Measurements from ENCODE around the gene SOX8.

The SOX8 gene

GRCh38 chr16:981695-982144 lies at the start of gene SOX8:
Gene SOX8, plus strand, starts transcription at chr16:981770. Its CDS starts 153 bp downstream, at chr16:981923.
- Histone ChIP-seq H3K4me3 (ENCODE audit: low read length) (peak within 1 kb of the TSS; percentile 50), H3K27me3 (ENCODE audit: insufficient read depth, low read length) (peaks cover 11% of the 10 kb centered on the region), H3K36me3 (ENCODE audit: insufficient read depth, low read length) (peaks cover 12% of the 10 kb centered on the region), H2AFZ (ENCODE audit: low read depth, low read length) (no peak within 1 kb of the TSS), H3K9me3 (ENCODE audit: low read length) (no peaks in the 10 kb centered on the region), H3K4me1 (ENCODE audit: insufficient read depth, low read length) (peaks cover 42% of the 10 kb centered on the region)

- Histone ChIP-seq H3K4me3 (ENCODE audit: low read length) (no peak overlapping the region), H3K9me3 (ENCODE audit: low read length) (peaks cover 12% of the 10 kb centered on the region), H3K36me3 (ENCODE audit: insufficient read depth, low read length) (peaks cover 8% of the 10 kb centered on the region), H2AFZ (ENCODE audit: low read depth, low read length) (no peak overlapping the region), H3K27me3 (ENCODE audit: insufficient read depth, low read length) (no peaks in the 10 kb centered on the region), H3K4me1 (ENCODE audit: insufficient read depth, low read length) (no peaks in the 10 kb centered on the region)
These were observed 48.7 kb upstream of the SOX8 start for GRCh38 chr16:932831-933330.

- Histone ChIP-seq H2AFZ (ENCODE audit: low read depth, low read length) (no peak overlapping the region), H3K4me1 (ENCODE audit: insufficient read depth, low read length) (no peaks in the 10 kb centered on the region), H3K4me3 (ENCODE audit: low read length) (no peak overlapping the region), H3K27me3 (ENCODE audit: insufficient read depth, low read length) (no peaks in the 10 kb centered on the region), H3K9me3 (ENCODE audit: low read length) (peaks cover 12% of the 10 kb centered on the region), H3K36me3 (ENCODE audit: insufficient read depth, low read length) (peaks cover 8% of the 10 kb centered on the region)
These were observed 48.0 kb upstream of the SOX8 start for GRCh38 chr16:933581-933980.

- Histone ChIP-seq H3K36me3 (ENCODE audit: insufficient read depth, low read length) (peaks cover 8% of the 10 kb centered on the region), H3K9me3 (ENCODE audit: low read length) (peaks cover 10% of the 10 kb centered on the region), H3K4me1 (ENCODE audit: insufficient read depth, low read length) (no peaks in the 10 kb centered on the region), H3K4me3 (ENCODE audit: low read length) (no peak overlapping the region), H3K27me3 (ENCODE audit: insufficient read depth, low read length) (no peaks in the 10 kb centered on the region), H2AFZ (ENCODE audit: low read depth, low read length) (no peak overlapping the region)
These were observed 47.4 kb upstream of the SOX8 start for GRCh38 chr16:934178-934577.

- peaks cover 16% of the 10 kb centered on the region for H3K9me3 ChIP-seq (ENCODE audit: low read length)
- no peak overlapping the region for H2AFZ ChIP-seq (ENCODE audit: low read depth, low read length)
- H3K4me3 ChIP-seq (ENCODE audit: low read length) = no peak overlapping the region
- H3K27me3 ChIP-seq (ENCODE audit: insufficient read depth, low read length) = no peaks in the 10 kb centered on the region
- H3K4me1 ChIP-seq (ENCODE audit: insufficient read depth, low read length) = no peaks in the 10 kb centered on the region
- peaks cover 8% of the 10 kb centered on the region for H3K36me3 ChIP-seq (ENCODE audit: insufficient read depth, low read length)
These were observed 45.9 kb upstream of the SOX8 start for GRCh38 chr16:935684-936083.

GRCh38 chr16:937311-937710 lies 44.3 kb upstream of the SOX8 start:
- Histone ChIP-seq H3K4me3 (ENCODE audit: low read length) (no peak overlapping the region), H2AFZ (ENCODE audit: low read depth, low read length) (no peak overlapping the region), H3K4me1 (ENCODE audit: insufficient read depth, low read length) (no peaks in the 10 kb centered on the region), H3K9me3 (ENCODE audit: low read length) (peaks cover 18% of the 10 kb centered on the region), H3K36me3 (ENCODE audit: insufficient read depth, low read length) (peaks cover 4% of the 10 kb centered on the region), H3K27me3 (ENCODE audit: insufficient read depth, low read length) (no peaks in the 10 kb centered on the region)

GRCh38 chr16:937723-938122 lies 43.8 kb upstream of the SOX8 start:
- Histone ChIP-seq H3K4me1 (ENCODE audit: insufficient read depth, low read length) (no peaks in the 10 kb centered on the region), H2AFZ (ENCODE audit: low read depth, low read length) (no peak overlapping the region), H3K36me3 (ENCODE audit: insufficient read depth, low read length) (peaks cover 4% of the 10 kb centered on the region), H3K4me3 (ENCODE audit: low read length) (no peak overlapping the region), H3K27me3 (ENCODE audit: insufficient read depth, low read length) (no peaks in the 10 kb centered on the region), H3K9me3 (ENCODE audit: low read length) (peaks cover 21% of the 10 kb centered on the region)

GRCh38 chr16:938136-938535 lies 43.4 kb upstream of the SOX8 start:
- Histone ChIP-seq H3K27me3 (ENCODE audit: insufficient read depth, low read length) (no peaks in the 10 kb centered on the region), H3K4me1 (ENCODE audit: insufficient read depth, low read length) (no peaks in the 10 kb centered on the region), H3K36me3 (ENCODE audit: insufficient read depth, low read length) (peaks cover 4% of the 10 kb centered on the region), H3K9me3 (ENCODE audit: low read length) (peaks cover 21% of the 10 kb centered on the region), H3K4me3 (ENCODE audit: low read length) (no peak overlapping the region), H2AFZ (ENCODE audit: low read depth, low read length) (no peak overlapping the region)

- Histone ChIP-seq H3K27me3 (ENCODE audit: insufficient read depth, low read length) (no peaks in the 10 kb centered on the region), H3K4me3 (ENCODE audit: low read length) (no peak overlapping the region), H2AFZ (ENCODE audit: low read depth, low read length) (no peak overlapping the region), H3K36me3 (ENCODE audit: insufficient read depth, low read length) (peaks cover under 1% of the 10 kb centered on the region), H3K9me3 (ENCODE audit: low read length) (peaks cover 22% of the 10 kb centered on the region), H3K4me1 (ENCODE audit: insufficient read depth, low read length) (no peaks in the 10 kb centered on the region)
These were observed 42.8 kb upstream of the SOX8 start for GRCh38 chr16:938752-939151.

- no peaks in the 10 kb centered on the region for H3K4me1 ChIP-seq (ENCODE audit: insufficient read depth, low read length)
- peaks cover 27% of the 10 kb centered on the region for H3K9me3 ChIP-seq (ENCODE audit: low read length)
- H3K4me3 ChIP-seq (ENCODE audit: low read length) = no peak overlapping the region
- no peak overlapping the region for H2AFZ ChIP-seq (ENCODE audit: low read depth, low read length)
- no peaks in the 10 kb centered on the region for H3K36me3 ChIP-seq (ENCODE audit: insufficient read depth, low read length)
- no peaks in the 10 kb centered on the region for H3K27me3 ChIP-seq (ENCODE audit: insufficient read depth, low read length)
These were observed 42.3 kb upstream of the SOX8 start for GRCh38 chr16:939311-939710.

- no peaks in the 10 kb centered on the region for H3K4me1 ChIP-seq (ENCODE audit: insufficient read depth, low read length)
- no peaks in the 10 kb centered on the region for H3K27me3 ChIP-seq (ENCODE audit: insufficient read depth, low read length)
- no peaks in the 10 kb centered on the region for H3K36me3 ChIP-seq (ENCODE audit: insufficient read depth, low read length)
- H2AFZ ChIP-seq (ENCODE audit: low read depth, low read length) = no peak overlapping the region
- H3K9me3 ChIP-seq (ENCODE audit: low read length) = peaks cover 30% of the 10 kb centered on the region
- H3K4me3 ChIP-seq (ENCODE audit: low read length) = no peak overlapping the region
These were observed 41.6 kb upstream of the SOX8 start for GRCh38 chr16:939941-940340.

- H3K4me3 ChIP-seq (ENCODE audit: low read length) = no peak overlapping the region
- H3K9me3 ChIP-seq (ENCODE audit: low read length) = peaks cover 38% of the 10 kb centered on the region
- H3K4me1 ChIP-seq (ENCODE audit: insufficient read depth, low read length) = no peaks in the 10 kb centered on the region
- H3K27me3 ChIP-seq (ENCODE audit: insufficient read depth, low read length) = no peaks in the 10 kb centered on the region
- H2AFZ ChIP-seq (ENCODE audit: low read depth, low read length) = no peak overlapping the region
- H3K36me3 ChIP-seq (ENCODE audit: insufficient read depth, low read length) = peaks cover 3% of the 10 kb centered on the region
These were observed 39.0 kb upstream of the SOX8 start for GRCh38 chr16:942436-943060.

- H2AFZ ChIP-seq (ENCODE audit: low read depth, low read length) = no peak overlapping the region
- peaks cover 38% of the 10 kb centered on the region for H3K9me3 ChIP-seq (ENCODE audit: low read length)
- no peaks in the 10 kb centered on the region for H3K4me1 ChIP-seq (ENCODE audit: insufficient read depth, low read length)
- H3K36me3 ChIP-seq (ENCODE audit: insufficient read depth, low read length) = peaks cover 3% of the 10 kb centered on the region
- H3K4me3 ChIP-seq (ENCODE audit: low read length) = no peak overlapping the region
- H3K27me3 ChIP-seq (ENCODE audit: insufficient read depth, low read length) = no peaks in the 10 kb centered on the region
These were observed 37.6 kb upstream of the SOX8 start for GRCh38 chr16:943971-944370.

Measured in neuron (in vitro differentiated cells).